PC-3 (cell line): ENCODE measurements around the gene SCUBE1. TPM values are rescaled to one million over a fixed set of nuclear protein-coding genes. Genes with fewer than 3 reads are reported as not detected.

Experiments used
- ATAC-seq: fragments of 200-7000 bp; cut with Tn5 transposase; 2 replicates; pipeline ENCODE4 v1.9.1; 2020; ENCODE audit warnings: mild to moderate bottlenecking, moderate library complexity
- BruUV-seq: library from RNA; stranded (reverse); fragments of 400-500 nt; replicated peaks from 2 replicates; lab custom pipeline; 2021; lab: Mats Ljungman, UMichigan
- CTCF ChIA-PET: fragments of 300-600 bp; sonication (Branson Sonifier 250); formaldehyde crosslinking; loops from one replicate; lab custom pipeline; 2022; ENCODE audit warnings: antibody characterized with exemption; lab: Charles Lee
- POLR2A ChIA-PET: fragments of 300-600 bp; sonication (Branson Sonifier 250); formaldehyde crosslinking; loops from one replicate; lab custom pipeline; 2022; ENCODE audit warnings: antibody characterized with exemption; ENCODE audit not compliant: unreplicated experiment; lab: Charles Lee
- DNase-seq: peaks from one replicate; pipeline ENCODE4 v3.0.0-alpha.2; 2015
- H2AFZ ChIP-seq: fragments of 300-600 bp; sonication (generic); 2 replicates; pipeline ENCODE4 v1.6.0; 2016; ENCODE audit warnings: antibody characterized with exemption, low read length
- H3F3A ChIP-seq: fragments of 300-600 bp; sonication (generic); one replicate; pipeline ENCODE4 v1.6.0; 2017; ENCODE audit warnings: antibody characterized with exemption, low read length, control low read depth, mild to moderate bottlenecking; ENCODE audit not compliant: unreplicated experiment
- H3K27ac ChIP-seq: fragments of 300-600 bp; sonication (generic); 2 replicates; pipeline ENCODE4 v1.5.1; 2016; ENCODE audit warnings: mild to moderate bottlenecking, low read length
- H3K27me3 ChIP-seq: fragments of 300-600 bp; sonication (generic); 2 replicates; pipeline ENCODE4 v1.6.1; 2016; ENCODE audit warnings: low read length, mixed read lengths
- H3K36me3 ChIP-seq: fragments of 300-600 bp; sonication (generic); 2 replicates; pipeline ENCODE4 v1.6.1; 2016; ENCODE audit warnings: low read depth, mixed run types, low read length, mixed read lengths
- H3K4me1 ChIP-seq: fragments of 300-600 bp; sonication (generic); 2 replicates; pipeline ENCODE4 v1.5.1; 2016; ENCODE audit warnings: low read length; ENCODE audit not compliant: insufficient read depth
- H3K4me2 ChIP-seq: fragments of 300-600 bp; sonication (generic); 2 replicates; pipeline ENCODE4 v1.6.0; 2016; ENCODE audit warnings: low read length
- H3K4me3 ChIP-seq: fragments of 300-600 bp; sonication (generic); 2 replicates; pipeline ENCODE4 v1.5.1; 2016; ENCODE audit warnings: mild to moderate bottlenecking, low read length, mixed read lengths
- H3K79me2 ChIP-seq: fragments of 300-600 bp; sonication (generic); 2 replicates; pipeline ENCODE4 v1.6.1; 2017; ENCODE audit warnings: low read length, mixed read lengths
- H3K9ac ChIP-seq: fragments of 300-600 bp; sonication (generic); 2 replicates; pipeline ENCODE4 v1.6.0; 2016; ENCODE audit warnings: mild to moderate bottlenecking, low read length
- H3K9me2 ChIP-seq: fragments of 300-600 bp; sonication (generic); replicated peaks from 2 replicates; pipeline ENCODE4 v1.6.1; 2016; ENCODE audit warnings: mixed run types, low read length, mixed read lengths
- H3K9me3 ChIP-seq: fragments of 300-600 bp; sonication (generic); 2 replicates; pipeline ENCODE4 v1.6.1; 2016; ENCODE audit warnings: low read length, mixed read lengths
- H4K20me1 ChIP-seq: fragments of 300-600 bp; sonication (generic); 2 replicates; pipeline ENCODE4 v1.6.1; 2016; ENCODE audit warnings: low read length, mixed read lengths
- CTCF ChIP-seq: fragments of 300-600 bp; sonication (generic); conservative IDR thresholded peaks from 2 replicates; pipeline ENCODE4 v1.5.1; 2017; ENCODE audit warnings: antibody characterized with exemption, low read depth, mild to moderate bottlenecking, low read length
- EZH2 ChIP-seq: fragments of 300-600 bp; sonication (generic); IDR thresholded peaks from one replicate; pipeline ENCODE4 v1.6.1; 2017; ENCODE audit warnings: antibody characterized with exemption, mild to moderate bottlenecking, low read length; ENCODE audit not compliant: unreplicated experiment
- EZH2phosphoT487 ChIP-seq: fragments of 300-600 bp; sonication (generic); IDR thresholded peaks from 2 replicates; pipeline ENCODE4 v1.6.1; 2018; ENCODE audit warnings: mild to moderate bottlenecking, antibody characterized with exemption, low read length, borderline replicate concordance
- intact Hi-C: fragments of 100-400 bp; cut with micrococcal nuclease; formaldehyde crosslinking; loops from 2 replicates; pipeline ENCODE4 v1.9.0; 2023
- total RNA-seq: library from RNA; depleted of rRNA; stranded (reverse); fragments of >200 nt; gene quantifications from 2 replicates; pipeline ENCODE4 v1.2.3, GENCODE V29; 2014

Gene SCUBE1
- total RNA-seq, 1 experiment from 2014 or later = not detected

DNA sequence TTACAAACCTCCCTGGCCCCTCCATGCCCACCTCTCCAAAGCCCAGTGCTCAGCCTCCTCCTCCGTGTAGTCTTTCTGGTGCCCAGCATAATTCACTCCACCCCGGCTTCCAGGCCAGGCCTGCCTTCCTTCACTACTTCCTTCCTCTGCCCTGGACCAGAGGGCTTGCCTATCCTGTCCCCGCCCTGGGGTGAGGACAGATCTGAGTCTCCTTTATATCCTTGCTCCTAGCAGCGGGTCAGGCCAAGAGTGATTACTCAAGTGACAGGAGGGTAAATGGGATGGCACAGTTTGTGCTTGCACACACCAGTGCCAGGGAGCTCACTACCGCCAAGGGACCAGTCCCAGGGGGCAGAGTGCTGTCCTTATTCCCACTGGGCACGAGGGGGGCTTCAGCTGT is 48.0 kb downstream of the SCUBE1 start:
- CTCF ChIA-PET = no interaction called here
- intact Hi-C loops = no loop called here
- Histone ChIP-seq H3K9ac (no peak overlapping the region), H3K27ac (no peak overlapping the region), H3K36me3 (no peaks in the 10 kb centered on the region), H3K79me2 (no peaks in the 10 kb centered on the region), H3K9me2 (no peaks in the 10 kb centered on the region), H3K9me3 (no peaks in the 10 kb centered on the region), H3K4me1 (no peaks in the 10 kb centered on the region), H3F3A (no peaks in the 10 kb centered on the region), H4K20me1 (no peaks in the 10 kb centered on the region), H3K4me2 (no peak overlapping the region), H3K27me3 (no peaks in the 10 kb centered on the region), H2AFZ (no peak overlapping the region), H3K4me3 (no peak overlapping the region)
- no TSS peak for BruUV-seq
- ATAC-seq (no peak), DNase-seq (no peak)
- TF ChIP-seq CTCF (no peak), EZH2phosphoT487 (no peak), EZH2 (no peak)
- POLR2A ChIA-PET = interaction anchor here (0.7 kb wide), 1 partner anchor 455 kb away, joined by 4 read pairs; no protein-coding TSS in a partner anchor

DNA sequence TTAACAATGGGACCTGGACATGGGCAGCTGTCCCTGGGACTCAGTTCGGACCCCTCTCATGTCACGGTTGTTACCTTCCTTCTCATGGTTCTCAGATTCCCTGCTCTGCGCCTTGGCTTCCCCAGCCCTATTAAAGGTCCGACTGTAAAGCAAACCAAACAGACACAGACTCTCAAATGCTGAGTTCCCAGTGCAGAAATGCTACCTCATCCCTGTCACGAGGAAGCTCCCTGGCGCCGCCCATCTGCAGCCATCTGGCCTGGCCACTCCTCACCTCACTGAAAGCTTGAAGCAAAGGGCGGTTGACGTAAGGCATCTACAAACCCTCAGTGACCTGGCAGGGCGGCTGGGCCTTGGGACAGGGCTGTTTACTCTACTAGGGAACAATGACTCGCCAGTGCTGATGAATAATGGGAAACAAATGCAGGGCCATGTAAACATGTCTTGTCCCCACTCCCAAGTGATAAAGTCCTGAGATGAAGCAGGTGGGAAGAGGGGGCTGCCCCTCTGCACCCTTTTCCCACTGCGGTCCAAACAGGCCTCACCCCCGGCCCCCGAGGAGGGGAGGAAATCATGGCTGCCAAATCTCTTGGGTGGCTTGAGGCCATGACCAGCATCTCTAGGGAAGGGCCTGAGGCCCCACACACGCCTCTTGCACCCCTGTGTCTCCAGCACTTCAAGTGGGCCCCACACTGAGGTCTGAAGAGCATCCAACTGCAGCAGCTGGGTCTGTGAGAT is 49.3 kb downstream of the SCUBE1 start:
- Histone ChIP-seq H3K9me3 (no peaks in the 10 kb centered on the region), H2AFZ (no peak overlapping the region), H3K4me2 (no peak overlapping the region), H3K4me1 (no peaks in the 10 kb centered on the region), H3F3A (no peaks in the 10 kb centered on the region), H3K9me2 (no peaks in the 10 kb centered on the region), H3K4me3 (no peak overlapping the region), H3K27me3 (no peaks in the 10 kb centered on the region), H3K9ac (no peak overlapping the region), H4K20me1 (no peaks in the 10 kb centered on the region), H3K79me2 (no peaks in the 10 kb centered on the region), H3K36me3 (no peaks in the 10 kb centered on the region), H3K27ac (no peak overlapping the region)
- TF ChIP-seq EZH2phosphoT487 (no peak), CTCF (no peak), EZH2 (no peak)
- no TSS peak for BruUV-seq
- intact Hi-C loops = no loop called here
- ChIA-PET CTCF (interaction anchor here (0.7 kb wide), 1 partner anchor 20 kb away, joined by 3 read pairs; no protein-coding TSS in a partner anchor), POLR2A (no interaction called here)
- DNase-seq (peak; percentile 29), ATAC-seq (peak; percentile 68)

- intact Hi-C loops = no loop called here
- H2AFZ ChIP-seq = no peak overlapping the region
- no peaks in the 10 kb centered on the region for H3F3A ChIP-seq
- DNase-seq (no peak), ATAC-seq (no peak)
- no peak overlapping the region for H3K4me3 ChIP-seq
- CTCF ChIA-PET = interaction anchor here (0.7 kb wide), 1 partner anchor 19 kb away, joined by 3 read pairs; no protein-coding TSS in a partner anchor
- H3K9me3 ChIP-seq = no peaks in the 10 kb centered on the region
- no peak overlapping the region for H3K27ac ChIP-seq
- TF ChIP-seq CTCF (no peak), EZH2phosphoT487 (no peak), EZH2 (no peak)
- no TSS peak for BruUV-seq
- no peaks in the 10 kb centered on the region for H3K79me2 ChIP-seq
- no peaks in the 10 kb centered on the region for H3K36me3 ChIP-seq
- H3K4me1 ChIP-seq = no peaks in the 10 kb centered on the region
- H4K20me1 ChIP-seq = no peaks in the 10 kb centered on the region
- H3K4me2 ChIP-seq = no peak overlapping the region
- H3K9me2 ChIP-seq = no peaks in the 10 kb centered on the region
- POLR2A ChIA-PET = no interaction called here
- H3K9ac ChIP-seq = no peak overlapping the region
- no peaks in the 10 kb centered on the region for H3K27me3 ChIP-seq
Measured at GRCh38 chr22:43293259-43293654, 49.9 kb downstream of the SCUBE1 start.
